Pancreas (tissue), 10 donors: Measurements from ENCODE around the gene SOBP. TPM values are rescaled to one million over a fixed set of nuclear protein-coding genes. Genes with fewer than 3 reads are reported as not detected.

Source experiments
- ATAC-seq, 4 donors: fragments of 200-7000 bp; cut with Tn5 transposase; one replicate each; pipeline versions ENCODE4 v1.8.0 to v1.9.1; 2020; ENCODE audit warnings: mild to moderate bottlenecking in 4 of 4, moderate library complexity in 4 of 4
- DNase-seq, 6 donors: peaks; one replicate each; pipeline ENCODE4 v3.0.0-alpha.2; 2020
- FAIRE-seq: peaks from 2 replicates; lab custom pipeline; 2012; peaks lifted over from hg19 to GRCh38; lab: Jason Lieb, UNC
- H3K27ac ChIP-seq, 4 donors: fragments of 200-600 bp; sonication (generic); 1 replicate in 3 of 4; 2 replicates in 1 of 4; pipeline versions ENCODE4 v1.5.0 to v1.8.0; 2020
- H3K27me3 ChIP-seq, 4 donors: fragments of 200-600 bp; one replicate each; pipeline ENCODE4 v1.8.0; 2021
- H3K36me3 ChIP-seq, 3 donors: fragments of 200-600 bp; sonication (generic) in 1 of 3; one replicate each; pipeline versions ENCODE4 v1.5.0 to v1.8.0; 2020 to 2021
- H3K4me1 ChIP-seq, 3 donors: fragments of 200-600 bp; one replicate each; pipeline ENCODE4 v1.8.0; 2021
- H3K4me3 ChIP-seq, 4 donors: fragments of 200-600 bp; sonication (generic) in 2 of 4; one replicate each; pipeline versions ENCODE4 v1.5.0 to v1.8.0; 2020 to 2021
- H3K9me3 ChIP-seq, 4 donors: fragments of 200-600 bp; one replicate each; pipeline ENCODE4 v1.8.0; 2021
- CTCF ChIP-seq, 4 donors: fragments of 200-600 bp; sonication (generic) in 3 of 4; IDR thresholded peaks; one replicate each; pipeline versions ENCODE4 v1.5.0 to v1.8.0; 2021; ENCODE audit warnings: antibody characterized with exemption in 4 of 4
- WGBS, 2 donors: extraction: QIAGEN DNeasy Blood & Tissue Kit; methylation state at CpG; one replicate each; pipeline ENCODE4 v1.1.7; 2013; 5-methylcytosine and 5-hydroxymethylcytosine counted together
- intact Hi-C, 3 donors: fragments of 100-400 bp; cut with DNase I; formaldehyde crosslinking; loops; one replicate each; pipeline versions ENCODE4 v1.11.1 to v1.14.2; 2022
- polyA plus RNA-seq, 2 donors: library from polyadenylated mRNA; stranded (reverse); fragments of 200-250 nt; gene quantifications; one replicate each; pipeline ENCODE4 v1.2.3, GENCODE V29; 2013
- total RNA-seq, 6 donors: library from RNA; stranded (reverse); fragmentation: NEBNext Ultra II Directional in 4 of 6; extraction: Animal tissue kit (Norgen Biotek cat#: 25700) in 4 of 6; gene quantifications; one replicate each; pipeline versions ENCODE4 v1.2.1 to v1.2.4, GENCODE V29; 2021 to 2023
- donor health status: healthy with polysubstance abuse.
- donor health status: DM: no; HTN: no; CAD: no; lungs with moderate emphysema.
- donor health status: DM: no; HTN: no; CAD: no.
- donor health status: control.
- donor health status: control.
- donor health status: Bipolar disorder and iron deficiency.
- donor health status: DM: yes; HTN: yes; CAD: no.
- donor health status: DM: no; HTN: no; CAD: no.
- donor health status: DM: no; HTN: no; CAD: no.
- donor health status: DM: yes; HTN: yes; CAD: no.

The SOBP gene
- total and polyA plus RNA-seq, 8 donors: 1.1 to 3.5 (median 2.0) TPM

DNA sequence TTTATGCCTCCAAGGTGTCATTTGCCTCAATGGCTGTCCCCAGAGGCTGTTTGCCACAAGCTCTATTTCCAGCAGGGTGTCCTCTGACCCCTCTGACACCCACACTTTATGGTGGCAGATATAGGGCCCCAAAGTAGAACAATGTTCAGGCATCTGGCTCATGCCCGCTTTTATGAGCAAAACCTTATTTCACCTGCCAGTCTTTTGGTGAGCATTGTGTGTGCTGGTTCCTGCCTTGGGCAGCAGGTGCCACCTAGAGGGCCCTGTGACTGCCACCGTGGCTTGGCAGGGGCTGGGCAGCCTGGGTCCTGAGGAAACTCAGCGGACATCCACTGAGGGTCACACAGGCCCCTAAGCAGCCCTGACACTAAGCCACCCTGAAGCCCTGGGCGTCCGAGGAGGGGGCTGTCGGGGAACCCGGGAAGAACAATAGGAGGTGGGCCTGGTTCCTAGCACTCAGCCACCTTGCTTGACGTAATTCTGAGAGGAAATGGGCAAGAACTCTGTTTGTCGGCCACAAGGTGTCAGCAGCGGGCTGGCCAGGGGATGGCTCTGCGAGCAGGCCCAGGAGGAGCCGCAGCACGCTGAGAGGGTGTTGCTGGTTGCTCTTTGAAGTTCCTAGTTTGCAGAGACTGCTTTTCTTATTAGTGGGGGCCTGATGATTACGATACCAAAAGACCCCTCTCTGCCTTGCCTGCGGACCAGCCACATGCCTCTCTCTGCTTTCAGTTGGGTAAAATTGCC lies 185.2 kb downstream of the SOBP start:
- no peak for FAIRE-seq
- peak; percentile 98 to 99 (median 99) for ATAC-seq
- peak overlapping the region in 1 of 4 donors; percentile 33 for H3K4me3 ChIP-seq

DNA sequence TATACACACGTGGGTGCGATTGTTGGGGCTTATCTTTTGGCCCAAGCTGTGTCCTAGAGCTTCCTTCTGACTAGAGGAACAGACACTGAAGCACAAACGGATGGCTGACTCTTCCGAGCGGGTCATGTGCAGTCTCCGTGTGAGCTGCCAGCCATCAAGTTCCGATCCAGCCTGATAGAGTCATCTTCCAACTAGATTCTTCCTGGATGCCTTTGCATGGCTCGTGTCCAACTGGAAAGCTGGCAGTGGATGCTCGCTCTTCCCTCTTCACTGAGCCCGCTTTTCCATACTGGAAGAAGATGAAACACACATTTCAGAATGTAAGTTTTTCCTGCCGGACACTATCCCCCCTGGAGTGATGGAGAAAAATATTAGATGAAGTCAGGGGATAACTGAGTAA lies 186.1 kb downstream of the SOBP start:
- H3K4me3 ChIP-seq: no peak overlapping the region
- no peaks in the 10 kb centered on the region for H3K4me1 ChIP-seq
- WGBS, 2 donors: 70 to 76% methylated on average over 11 of the region's 11 CpGs
- intact Hi-C loops: no loop called here
- ATAC-seq (no peak), FAIRE-seq (no peak), DNase-seq (no peak)
- no peak overlapping the region for H3K27ac ChIP-seq
- H3K36me3 ChIP-seq: no peaks in the 10 kb centered on the region
- H3K27me3 ChIP-seq: no peaks in the 10 kb centered on the region
- no peaks in the 10 kb centered on the region for H3K9me3 ChIP-seq
- no peak for TF ChIP-seq CTCF (IDR thresholded peaks at IDR 0.05)

More for the DNA sequence above, 185.2 kb downstream of the SOBP start:
- intact Hi-C loops: no loop called here
- no peaks in the 10 kb centered on the region for H3K4me1 ChIP-seq
- H3K27ac ChIP-seq: peak overlapping the region; percentile 41 to 81 (median 62)
- WGBS, 2 donors: 1 to 3% methylated on average over 15 of the region's 15 CpGs
- peak; percentile 66 to 88 (median 78) for TF ChIP-seq CTCF (IDR thresholded peaks at IDR 0.05)
- H3K36me3 ChIP-seq: no peaks in the 10 kb centered on the region
- no peaks in the 10 kb centered on the region for H3K27me3 ChIP-seq
- no peaks in the 10 kb centered on the region for H3K9me3 ChIP-seq
- peak; percentile 83 to 95 (median 88) for DNase-seq

GRCh38 chr6:107677399-107677798 lies 187.5 kb downstream of the SOBP start:
- Histone ChIP-seq H3K27ac (no peak overlapping the region), H3K4me3 (no peak overlapping the region), H3K4me1 (no peaks in the 10 kb centered on the region), H3K36me3 (no peaks in the 10 kb centered on the region), H3K27me3 (no peaks in the 10 kb centered on the region), H3K9me3 (no peaks in the 10 kb centered on the region)
- no peak for ATAC-seq
- TF ChIP-seq CTCF (IDR thresholded peaks at IDR 0.05): no peak
- 94 to 98% methylated on average over 1 of the region's 1 CpG for WGBS, 2 donors
- no peak for FAIRE-seq
- no peak for DNase-seq
- intact Hi-C loops: no loop called here

GRCh38 chr6:107679457-107679856 lies 189.5 kb downstream of the SOBP start:
- ATAC-seq (no peak), DNase-seq (no peak), FAIRE-seq (no peak)
- Histone ChIP-seq H3K4me1 (no peaks in the 10 kb centered on the region), H3K36me3 (no peaks in the 10 kb centered on the region), H3K27ac (no peak overlapping the region), H3K9me3 (no peaks in the 10 kb centered on the region), H3K4me3 (no peak overlapping the region), H3K27me3 (no peaks in the 10 kb centered on the region)
- intact Hi-C loops: no loop called here
- TF ChIP-seq CTCF (IDR thresholded peaks at IDR 0.05): no peak
- 74 to 78% methylated on average over 4 of the region's 4 CpGs for WGBS, 2 donors

- Histone ChIP-seq H3K4me3 (no peak overlapping the region), H3K27ac (no peak overlapping the region), H3K36me3 (no peaks in the 10 kb centered on the region), H3K9me3 (no peaks in the 10 kb centered on the region), H3K27me3 (no peaks in the 10 kb centered on the region), H3K4me1 (no peaks in the 10 kb centered on the region)
- intact Hi-C loops: no loop called here
- DNase-seq (no peak), ATAC-seq (no peak), FAIRE-seq (no peak)
- 90 to 99% methylated on average over 3 of the region's 3 CpGs for WGBS, 2 donors
- TF ChIP-seq CTCF (IDR thresholded peaks at IDR 0.05): no peak
These were observed 192.8 kb downstream of the SOBP start for GRCh38 chr6:107682721-107683120.
